PFSK-1 (cell line): ENCODE data around the gene SUCLG2.

Experiments used
- FOXP2 ChIP-seq: optimal IDR thresholded peaks from 2 replicates; pipeline ENCODE3; 2011; ENCODE audit warnings: borderline replicate concordance, control low read depth, inconsistent platforms; ENCODE audit not compliant: insufficient read depth; ENCODE audit errors: extremely low read length, extremely low read depth
- POLR2AphosphoS5 ChIP-seq: IDR thresholded peaks from 2 replicates; pipeline ENCODE4 v1.6.1; 2012; ENCODE audit warnings: low read depth, mild to moderate bottlenecking, control low read depth, low read length, moderate library complexity
- REST ChIP-seq, 2 experiments: IDR thresholded peaks; 2 replicates each; pipeline versions ENCODE4 v1.6.1 to v1.8.0; 2011 to 2012; ENCODE audit warnings: low read depth in 2 of 2, low read length in 2 of 2, control low read depth in 1 of 2, inconsistent platforms in 1 of 2, mild to moderate bottlenecking in 1 of 2, moderate library complexity in 1 of 2; ENCODE audit not compliant: insufficient read depth in 1 of 2
- SIN3A ChIP-seq: IDR thresholded peaks from 2 replicates; pipeline ENCODE4 v1.6.1; 2012; ENCODE audit warnings: mild to moderate bottlenecking, low read length, moderate library complexity, borderline replicate concordance; ENCODE audit not compliant: insufficient read depth
- TAF1 ChIP-seq: IDR thresholded peaks from 2 replicates; pipeline ENCODE4 v1.6.1; 2012; ENCODE audit warnings: low read length, control low read depth, borderline replicate concordance; ENCODE audit not compliant: insufficient read depth

The SUCLG2 gene

GRCh38 chr3:67580430-67581000, 73.9 kb downstream of the SUCLG2 start:
- TF ChIP-seq FOXP2: no peak
- TF ChIP-seq TAF1: no peak
- TF ChIP-seq SIN3A: no peak
- TF ChIP-seq POLR2AphosphoS5: no peak
- TF ChIP-seq REST (IDR thresholded peaks at IDR 0.05; ENCODE audit: insufficient read depth in 1 of 2, low read depth in 2 of 2, low read length in 2 of 2): no peak

GRCh38 chr3:67578416-67578815, 76.0 kb downstream of the SUCLG2 start:
- TF ChIP-seq SIN3A: no peak
- TF ChIP-seq POLR2AphosphoS5: no peak
- no peak for TF ChIP-seq FOXP2
- no peak for TF ChIP-seq REST (IDR thresholded peaks at IDR 0.05; ENCODE audit: insufficient read depth in 1 of 2, low read depth in 2 of 2, low read length in 2 of 2)

GRCh38 chr3:67576441-67576840, 78.0 kb downstream of the SUCLG2 start:
- TF ChIP-seq POLR2AphosphoS5: no peak
- no peak for TF ChIP-seq REST (IDR thresholded peaks at IDR 0.05; ENCODE audit: insufficient read depth in 1 of 2, low read depth in 2 of 2, low read length in 2 of 2)
- TF ChIP-seq FOXP2: no peak
- no peak for TF ChIP-seq TAF1
- TF ChIP-seq SIN3A: no peak

- TF ChIP-seq SIN3A (no peak), FOXP2 (no peak), REST (IDR thresholded peaks at IDR 0.05; ENCODE audit: insufficient read depth in 1 of 2, low read depth in 2 of 2, low read length in 2 of 2) (no peak), POLR2AphosphoS5 (no peak), TAF1 (no peak)
Observed at GRCh38 chr3:67569324-67569723, 85.1 kb downstream of the SUCLG2 start.

GRCh38 chr3:67567893-67568292, 86.5 kb downstream of the SUCLG2 start:
- TF ChIP-seq REST (IDR thresholded peaks at IDR 0.05; ENCODE audit: insufficient read depth in 1 of 2, low read depth in 2 of 2, low read length in 2 of 2) (no peak), TAF1 (no peak), POLR2AphosphoS5 (no peak), SIN3A (no peak), FOXP2 (no peak)
